ENCODE results near the gene RYR2. TPM values are rescaled to one million over a fixed set of nuclear protein-coding genes. Genes with fewer than 3 reads are reported as not detected.

RYR2 gene
- total and polyA plus RNA-seq, 2 of the 8 experiments (the other 6 are each of a cell fraction or from before 2014, with no cell fraction given): 1.3 to 4.4 TPM

DNA sequence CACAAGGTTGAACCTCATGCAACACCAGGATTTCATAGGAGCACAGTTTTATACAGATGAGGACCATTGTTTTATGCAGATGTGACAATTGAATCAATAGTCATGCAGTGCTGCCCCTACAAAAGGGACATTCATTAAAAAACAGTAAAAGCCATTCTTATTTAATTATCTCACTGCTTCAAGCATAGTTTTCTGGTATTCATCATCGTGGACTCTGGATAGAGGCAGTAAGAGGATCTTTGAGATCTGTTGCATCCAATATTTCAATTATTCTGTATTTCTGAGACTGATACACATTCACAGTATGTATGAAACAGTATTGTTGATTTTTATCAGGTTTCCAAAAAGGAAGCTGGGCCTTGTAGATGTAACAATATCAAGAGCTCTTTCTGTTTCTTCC, 237.6 kb downstream of the RYR2 start (continued):
- TF ChIP-seq RFX5 (IDR thresholded peaks at IDR 0.05; ENCODE audit: borderline replicate concordance, low read depth, low read length) (no peak), SUZ12 (IDR thresholded peaks at IDR 0.05; ENCODE audit: low read length) (no peak), KDM4A (IDR thresholded peaks at IDR 0.05; ENCODE audit: low read depth, low read length, severe bottlenecking) (no peak), SIN3A (conservative IDR thresholded peaks at IDR 0.05 in 1 of 2, IDR thresholded peaks at IDR 0.05 in 1 of 2; ENCODE audit: low read depth in 1 of 2, low read length in 2 of 2) (no peak), SAP30 (IDR thresholded peaks at IDR 0.05; ENCODE audit: insufficient read depth, insufficient replicate concordance, low read length) (no peak)
